K562 (cell line): ENCODE data around the gene FAM174C. TPM values are rescaled to one million over a fixed set of nuclear protein-coding genes. Genes with fewer than 3 reads are reported as not detected.

Experiments
- CBFA2T3 ChIP-seq: fragments of 450-650 bp; IDR thresholded peaks from 2 replicates; pipeline ENCODE4 v1.6.1; 2017
- CHD2 ChIP-seq: IDR thresholded peaks from 2 replicates; pipeline ENCODE4 v1.6.1; 2011; ENCODE audit warnings: low read depth, low read length
- EP300 ChIP-seq: IDR thresholded peaks from 2 replicates; pipeline ENCODE4 v1.6.1; 2012; ENCODE audit warnings: low read length, improper control_type of control experiment
- HNRNPH1 ChIP-seq: fragments of 200-400 bp; formaldehyde crosslinking; optimal IDR thresholded peaks from 2 replicates; pipeline ENCODE3; 2017; ENCODE audit warnings: low read depth, mild to moderate bottlenecking, low read length, moderate library complexity
- LCOR ChIP-seq: sonication (generic); formaldehyde crosslinking; IDR thresholded peaks from 2 replicates; pipeline ENCODE4 v1.8.0; 2022; ENCODE audit warnings: mild to moderate bottlenecking, missing genetic modification reagents
- MIER1 ChIP-seq: fragments of 450-650 bp; IDR thresholded peaks from 2 replicates; pipeline ENCODE4 v1.6.1; 2016; ENCODE audit warnings: antibody characterized with exemption, mild to moderate bottlenecking, low read depth
- MTA1 ChIP-seq: fragments of 450-650 bp; IDR thresholded peaks from 2 replicates; pipeline ENCODE4 v1.6.1; 2017; ENCODE audit warnings: borderline replicate concordance
- NR2C2 ChIP-seq, 2 experiments: fragments of 200-800 bp in 1 of 2; sonication (Bioruptor generic) in 1 of 2; sonication (generic) in 1 of 2; formaldehyde crosslinking in 1 of 2; IDR thresholded peaks; 2 replicates each; pipeline versions ENCODE4 v1.6.1 to v1.8.0; 2016 to 2022; ENCODE audit warnings: mild to moderate bottlenecking in 1 of 2, missing compliant biosample characterization in 1 of 2, missing genetic modification characterization in 1 of 2, missing genetic modification reagents in 1 of 2
- PHF20 ChIP-seq: fragments of 450-650 bp; IDR thresholded peaks from 2 replicates; pipeline ENCODE4 v1.6.1; 2018; ENCODE audit not compliant: partially characterized antibody
- RBM17 ChIP-seq: fragments of 200-400 bp; formaldehyde crosslinking; IDR thresholded peaks from 2 replicates; pipeline ENCODE4 v1.6.1; 2017; ENCODE audit warnings: low read depth, mild to moderate bottlenecking, low read length, borderline replicate concordance
- RUNX1 ChIP-seq: sonication (generic); IDR thresholded peaks from 2 replicates; pipeline ENCODE4 v1.6.1; 2016; ENCODE audit warnings: antibody characterized with exemption, low read depth
- SMARCB1 ChIP-seq: IDR thresholded peaks from 2 replicates; pipeline ENCODE4 v1.6.1; 2011; ENCODE audit warnings: improper control_type of control experiment, low read depth; ENCODE audit not compliant: insufficient read length
- SRSF1 ChIP-seq: fragments of 200-400 bp; formaldehyde crosslinking; IDR thresholded peaks from 2 replicates; pipeline ENCODE4 v1.6.1; 2017; ENCODE audit warnings: mild to moderate bottlenecking, low read depth, low read length, moderate library complexity
- SRSF3 ChIP-seq: fragments of 200-400 bp; formaldehyde crosslinking; IDR thresholded peaks from 2 replicates; pipeline ENCODE4 v1.6.1; 2016; ENCODE audit warnings: mild to moderate bottlenecking, low read length, moderate library complexity; ENCODE audit not compliant: insufficient read depth
- STAT5A ChIP-seq: IDR thresholded peaks from 2 replicates; pipeline ENCODE4 v1.6.1; 2012; ENCODE audit warnings: low read length, inconsistent platforms, borderline replicate concordance
- ZBTB7A ChIP-seq: IDR thresholded peaks from 2 replicates; pipeline ENCODE4 v1.6.1; 2011; ENCODE audit warnings: low read depth, mild to moderate bottlenecking, low read length, moderate library complexity, borderline replicate concordance; ENCODE audit not compliant: control insufficient read depth
- ZNF197 ChIP-seq: fragments of 200-800 bp; sonication (Bioruptor generic); IDR thresholded peaks from 2 replicates; pipeline ENCODE4 v1.6.1; 2016; ENCODE audit warnings: low read depth, missing genetic modification characterization, missing compliant biosample characterization
- ZNF232 ChIP-seq: sonication (generic); formaldehyde crosslinking; IDR thresholded peaks from 2 replicates; pipeline ENCODE4 v1.8.0; 2022; ENCODE audit warnings: mild to moderate bottlenecking, missing genetic modification reagents
- ZNF764 ChIP-seq: fragments of 250-450 bp; sonication (Bioruptor Pico); IDR thresholded peaks from 2 replicates; pipeline ENCODE4 v1.4.0; 2020; ENCODE audit warnings: low read depth, mild to moderate bottlenecking, moderate library complexity
- polyA plus RNA-seq, 8 experiments: library from polyadenylated mRNA; depleted of rRNA in 4 of 8; stranded (reverse) in 5 of 8; unstranded in 3 of 8; fragments of >200 nt; fragmentation: Nextera tagmentation in 2 of 8; fragmentation: Illumina TruSeq in 1 of 8; extraction: Ambion mirVana in 2 of 8; extraction: Trizol in 1 of 8; gene quantifications; 2 replicates each; pipeline versions ENCODE4 v1.2.1 to v1.2.3, GENCODE V29; 2011 to 2014; ENCODE audit warnings: inconsistent platforms in 1 of 8, missing spikeins in 1 of 8
- total RNA-seq, 7 experiments: library from RNA; depleted of rRNA in 6 of 7; stranded (reverse); fragments of >200 nt in 6 of 7; fragmentation: Illumina TruSeq in 2 of 7; extraction: Trizol in 2 of 7; gene quantifications; 2 replicates each; pipeline versions ENCODE4 v1.2.1 to v1.2.3, GENCODE V29; 2011 to 2021; ENCODE audit warnings: low replicate concordance in 1 of 7
- TF ChIP-seq, protein P1 (sequence below): fragments of 450-650 bp; formaldehyde crosslinking; IDR thresholded peaks from 2 replicates; pipeline ENCODE4 v1.4.0; 2020; ENCODE audit warnings: mild to moderate bottlenecking, moderate library complexity
- TF ChIP-seq, protein P2 (sequence below): sonication (generic); formaldehyde crosslinking; IDR thresholded peaks from 2 replicates; pipeline ENCODE4 v1.8.0; 2022; ENCODE audit warnings: missing genetic modification reagents, mild to moderate bottlenecking, moderate library complexity, borderline replicate concordance
- TF ChIP-seq, protein P3 (sequence below): sonication (generic); formaldehyde crosslinking; IDR thresholded peaks from 2 replicates; pipeline ENCODE4 v1.4.0; 2020; ENCODE audit warnings: mild to moderate bottlenecking, missing genetic modification reagents
- TF ChIP-seq, protein P4 (sequence below): fragments of 250-450 bp; sonication (Bioruptor Pico); IDR thresholded peaks from 2 replicates; pipeline ENCODE4 v1.9.0; 2021; ENCODE audit warnings: mild to moderate bottlenecking

FAM174C gene
- total and polyA plus RNA-seq, 9 of the 15 experiments (the other 6 are each of a cell fraction or from before 2014, with no cell fraction given), result 0.66 to 89.6 (median 20.3) TPM

DNA sequence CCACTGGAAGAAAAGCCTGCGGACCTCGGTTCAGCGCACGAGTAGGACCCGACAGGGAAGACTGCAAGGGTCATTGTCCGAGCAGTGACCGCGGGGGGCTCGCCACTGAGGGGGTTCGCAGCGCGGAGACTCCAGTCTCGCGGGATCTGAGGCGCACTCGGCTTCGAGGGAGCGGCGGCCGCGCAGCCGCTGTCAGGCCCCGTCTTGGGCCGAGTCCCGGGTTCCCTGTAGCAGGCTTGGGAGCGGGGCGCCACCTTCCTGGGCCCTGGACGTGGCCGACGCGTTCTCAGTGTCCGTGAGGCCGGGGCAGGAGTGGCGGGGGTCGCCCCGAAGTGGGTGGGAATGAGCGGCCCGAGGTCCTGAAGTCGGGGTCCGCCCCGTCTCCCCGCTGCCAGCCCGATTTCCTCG lies 474 bp upstream of the FAM174C start (continued):
- TF ChIP-seq CBFA2T3 (peak; percentile 30; the same call in 1 of the 2 replicates), ZNF232 (CRISPR knock-in tag) (0 out of 2 replicates have a peak, but pooled peaks have one; percentile 66), RUNX1 (no peak; the same call in 1 of the 2 replicates), LCOR (CRISPR knock-in tag) (peak; percentile 66; the same call in 1 of the 2 replicates), STAT5A (no peak), EP300 (no peak), MIER1 (no peak), SMARCB1 (no peak), ZNF197 (CRISPR knock-in tag) (peak; percentile 38; the same call in 1 of the 2 replicates), SRSF1 (0 out of 2 replicates have a peak, but pooled peaks have one; percentile 83), NR2C2 (CRISPR knock-in tag; IDR thresholded peaks at IDR 0.05) (no peak), NR2C2 (tag; IDR thresholded peaks at IDR 0.05) (no peak; the same call in 1 of the 2 replicates), MTA1 (no peak), ZBTB7A (no peak; the same call in 1 of the 2 replicates), CHD2 (peak; percentile 97), ZNF764 (CRISPR knock-in tag) (peak; percentile 60), HNRNPH1 (no peak), RBM17 (no peak), SRSF3 (no peak), PHF20 (peak; percentile 15)
- TF ChIP-seq, protein P1, sequence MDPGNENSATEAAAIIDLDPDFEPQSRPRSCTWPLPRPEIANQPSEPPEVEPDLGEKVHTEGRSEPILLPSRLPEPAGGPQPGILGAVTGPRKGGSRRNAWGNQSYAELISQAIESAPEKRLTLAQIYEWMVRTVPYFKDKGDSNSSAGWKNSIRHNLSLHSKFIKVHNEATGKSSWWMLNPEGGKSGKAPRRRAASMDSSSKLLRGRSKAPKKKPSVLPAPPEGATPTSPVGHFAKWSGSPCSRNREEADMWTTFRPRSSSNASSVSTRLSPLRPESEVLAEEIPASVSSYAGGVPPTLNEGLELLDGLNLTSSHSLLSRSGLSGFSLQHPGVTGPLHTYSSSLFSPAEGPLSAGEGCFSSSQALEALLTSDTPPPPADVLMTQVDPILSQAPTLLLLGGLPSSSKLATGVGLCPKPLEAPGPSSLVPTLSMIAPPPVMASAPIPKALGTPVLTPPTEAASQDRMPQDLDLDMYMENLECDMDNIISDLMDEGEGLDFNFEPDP (CRISPR knock-in tag), result no peak
- TF ChIP-seq, protein P2, sequence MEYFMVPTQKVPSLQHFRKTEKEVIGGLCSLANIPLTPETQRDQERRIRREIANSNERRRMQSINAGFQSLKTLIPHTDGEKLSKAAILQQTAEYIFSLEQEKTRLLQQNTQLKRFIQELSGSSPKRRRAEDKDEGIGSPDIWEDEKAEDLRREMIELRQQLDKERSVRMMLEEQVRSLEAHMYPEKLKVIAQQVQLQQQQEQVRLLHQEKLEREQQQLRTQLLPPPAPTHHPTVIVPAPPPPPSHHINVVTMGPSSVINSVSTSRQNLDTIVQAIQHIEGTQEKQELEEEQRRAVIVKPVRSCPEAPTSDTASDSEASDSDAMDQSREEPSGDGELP (CRISPR knock-in tag), result peak; percentile 68
- TF ChIP-seq, protein P3, sequence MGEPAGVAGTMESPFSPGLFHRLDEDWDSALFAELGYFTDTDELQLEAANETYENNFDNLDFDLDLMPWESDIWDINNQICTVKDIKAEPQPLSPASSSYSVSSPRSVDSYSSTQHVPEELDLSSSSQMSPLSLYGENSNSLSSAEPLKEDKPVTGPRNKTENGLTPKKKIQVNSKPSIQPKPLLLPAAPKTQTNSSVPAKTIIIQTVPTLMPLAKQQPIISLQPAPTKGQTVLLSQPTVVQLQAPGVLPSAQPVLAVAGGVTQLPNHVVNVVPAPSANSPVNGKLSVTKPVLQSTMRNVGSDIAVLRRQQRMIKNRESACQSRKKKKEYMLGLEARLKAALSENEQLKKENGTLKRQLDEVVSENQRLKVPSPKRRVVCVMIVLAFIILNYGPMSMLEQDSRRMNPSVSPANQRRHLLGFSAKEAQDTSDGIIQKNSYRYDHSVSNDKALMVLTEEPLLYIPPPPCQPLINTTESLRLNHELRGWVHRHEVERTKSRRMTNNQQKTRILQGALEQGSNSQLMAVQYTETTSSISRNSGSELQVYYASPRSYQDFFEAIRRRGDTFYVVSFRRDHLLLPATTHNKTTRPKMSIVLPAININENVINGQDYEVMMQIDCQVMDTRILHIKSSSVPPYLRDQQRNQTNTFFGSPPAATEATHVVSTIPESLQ (CRISPR knock-in tag), result peak; percentile 89; the same call in 1 of the 2 replicates
- TF ChIP-seq, protein P4, sequence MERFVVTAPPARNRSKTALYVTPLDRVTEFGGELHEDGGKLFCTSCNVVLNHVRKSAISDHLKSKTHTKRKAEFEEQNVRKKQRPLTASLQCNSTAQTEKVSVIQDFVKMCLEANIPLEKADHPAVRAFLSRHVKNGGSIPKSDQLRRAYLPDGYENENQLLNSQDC (CRISPR knock-in tag), result no peak
